NCI-H748 (cell line): ENCODE results near the gene CEP76.
"Not testable (repeated sequence)": the region's sequence is repeated elsewhere in the genome, so short reads cannot be mapped to it uniquely, and the experiment has no call there.

ENCODE experiments used
- DNase-seq: peaks from one replicate; lab custom pipeline; 2025; ENCODE audit not compliant: unreplicated experiment; lab: John Stamatoyannopoulos, UW

The CEP76 gene

DNA sequence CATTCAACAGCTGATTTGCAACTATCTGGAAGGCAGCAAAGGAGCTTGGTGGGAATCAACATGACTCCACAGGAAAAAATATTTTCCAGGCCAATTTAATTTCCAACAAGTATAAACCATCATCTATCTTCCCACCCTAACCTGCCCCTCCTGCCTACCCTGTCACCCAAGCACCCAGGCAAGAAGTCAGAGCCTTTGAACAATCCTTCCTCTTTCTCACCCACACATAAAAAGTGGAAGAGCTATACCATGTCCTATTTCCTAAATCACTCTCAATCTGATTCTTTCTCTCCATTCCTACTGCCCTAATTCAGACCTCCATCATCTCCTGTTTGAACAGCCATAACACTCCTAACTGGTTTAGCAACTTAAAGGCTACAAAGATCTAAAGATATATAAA lies 57.3 kb downstream of the CEP76 start:
- peak; percentile 30 for DNase-seq

DNA sequence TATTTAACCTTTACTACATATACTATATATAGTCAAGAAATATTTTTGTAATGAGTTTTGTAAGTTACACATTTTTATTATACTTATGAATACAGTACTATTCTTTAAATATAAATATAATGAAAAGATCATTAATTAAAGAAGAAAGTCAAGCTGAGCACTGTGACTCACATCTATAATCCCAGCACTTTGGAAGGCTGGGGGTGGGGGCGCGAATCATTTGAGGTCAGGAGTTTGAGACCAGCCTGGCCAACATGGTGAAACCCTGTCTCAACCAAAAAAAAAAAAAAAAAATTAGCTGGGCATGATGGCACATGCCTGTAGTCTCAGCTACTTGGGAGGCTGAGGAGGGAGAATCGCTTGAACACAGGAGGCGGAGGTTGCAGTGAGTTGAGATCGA lies 58.8 kb downstream of the CEP76 start:
- DNase-seq, result not testable (repeated sequence)

DNA sequence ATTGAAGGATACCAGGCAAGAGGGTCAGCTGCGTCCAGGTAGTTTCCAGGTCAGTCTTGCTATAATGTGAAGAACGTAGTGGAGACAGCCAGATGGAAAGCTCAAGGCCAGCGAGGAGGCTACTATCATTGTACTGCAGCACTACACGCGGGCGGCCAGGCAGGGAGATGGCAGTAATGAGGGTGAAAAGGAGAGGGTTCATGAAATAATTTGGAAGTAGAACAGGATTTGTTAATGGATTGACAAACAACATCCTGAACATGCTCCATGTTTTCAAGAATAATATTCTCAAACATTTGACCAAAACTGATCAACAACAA lies 61.7 kb downstream of the CEP76 start:
- DNase-seq, result no peak

DNA sequence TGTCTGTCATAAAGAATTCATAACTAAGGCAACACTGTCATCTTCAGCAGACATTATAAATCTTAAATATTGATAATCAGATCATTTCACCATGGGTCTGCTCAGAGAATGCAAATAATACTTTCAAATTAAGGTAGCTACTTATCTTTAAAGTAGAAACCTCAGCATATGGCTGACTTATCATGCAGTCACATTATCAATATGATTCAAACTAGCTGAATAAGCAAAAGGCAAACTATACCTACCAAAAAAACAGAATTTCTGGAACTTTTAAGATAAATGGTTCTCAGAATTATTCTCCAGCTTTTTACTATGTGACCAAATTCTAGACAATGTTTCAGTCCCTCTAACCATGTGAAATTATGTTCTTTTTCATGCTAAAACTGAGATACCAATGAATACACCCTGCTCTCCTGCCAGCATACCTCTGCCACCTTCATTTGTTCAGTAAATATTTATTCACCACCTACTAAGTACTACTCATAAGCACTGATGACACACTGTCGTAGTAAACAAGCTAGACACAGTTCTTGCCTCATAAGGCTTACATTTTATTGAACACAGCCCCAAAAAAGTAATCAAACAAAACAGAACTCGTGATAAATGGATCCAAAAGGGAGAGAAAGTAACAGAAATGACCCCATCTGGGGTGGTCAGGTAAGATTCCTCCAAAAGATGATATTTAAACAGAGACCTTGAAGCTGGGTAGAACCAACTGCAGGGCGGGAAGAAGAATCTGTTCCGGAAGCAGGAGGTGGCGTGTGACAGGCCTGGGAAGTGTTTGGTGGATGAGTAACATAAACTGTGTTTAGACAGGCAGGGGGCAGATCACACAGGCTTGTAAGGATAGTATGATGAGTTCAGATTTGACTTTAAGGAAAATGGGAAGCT lies 62.3 kb downstream of the CEP76 start:
- no peak for DNase-seq

GRCh38 chr18:12638644-12639124 lies 63.8 kb downstream of the CEP76 start:
- no peak for DNase-seq

DNA sequence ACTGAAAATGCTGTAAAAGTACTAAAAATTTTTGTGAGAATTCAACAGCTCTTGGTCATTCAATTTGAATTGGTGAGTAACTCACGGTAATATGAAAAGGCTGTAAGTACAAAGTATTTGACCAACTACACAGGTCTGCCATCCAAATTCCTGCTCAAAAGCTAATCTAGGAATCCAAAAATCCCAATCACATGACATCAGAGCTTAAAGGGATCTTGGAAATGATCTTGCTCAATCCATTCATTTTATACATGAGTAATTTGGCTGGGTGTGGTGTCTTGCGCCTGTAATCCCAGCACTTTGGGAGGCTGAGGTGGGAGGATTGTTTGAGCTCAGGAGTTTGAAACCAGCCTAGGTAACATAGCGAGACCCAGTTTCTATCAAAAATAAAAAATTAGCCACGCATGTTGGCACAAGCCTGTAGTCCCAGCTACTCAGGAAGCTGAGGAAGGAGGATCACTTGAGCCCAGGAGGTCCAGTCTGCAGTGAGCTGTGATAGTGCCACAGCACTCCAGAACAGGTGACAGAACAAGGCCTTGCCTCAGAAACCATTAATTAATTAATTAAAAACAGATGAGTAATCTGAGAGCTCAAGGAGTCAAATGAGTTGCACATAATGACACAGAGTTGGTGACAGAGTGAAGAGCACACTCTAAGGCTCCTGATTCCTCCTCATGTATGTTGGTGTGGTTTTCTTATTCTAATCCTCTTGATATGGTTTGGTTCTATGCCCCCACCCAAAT lies 64.5 kb downstream of the CEP76 start:
- DNase-seq, result no peak

GRCh38 chr18:12637393-12637792 lies 65.1 kb downstream of the CEP76 start:
- no peak for DNase-seq

DNA sequence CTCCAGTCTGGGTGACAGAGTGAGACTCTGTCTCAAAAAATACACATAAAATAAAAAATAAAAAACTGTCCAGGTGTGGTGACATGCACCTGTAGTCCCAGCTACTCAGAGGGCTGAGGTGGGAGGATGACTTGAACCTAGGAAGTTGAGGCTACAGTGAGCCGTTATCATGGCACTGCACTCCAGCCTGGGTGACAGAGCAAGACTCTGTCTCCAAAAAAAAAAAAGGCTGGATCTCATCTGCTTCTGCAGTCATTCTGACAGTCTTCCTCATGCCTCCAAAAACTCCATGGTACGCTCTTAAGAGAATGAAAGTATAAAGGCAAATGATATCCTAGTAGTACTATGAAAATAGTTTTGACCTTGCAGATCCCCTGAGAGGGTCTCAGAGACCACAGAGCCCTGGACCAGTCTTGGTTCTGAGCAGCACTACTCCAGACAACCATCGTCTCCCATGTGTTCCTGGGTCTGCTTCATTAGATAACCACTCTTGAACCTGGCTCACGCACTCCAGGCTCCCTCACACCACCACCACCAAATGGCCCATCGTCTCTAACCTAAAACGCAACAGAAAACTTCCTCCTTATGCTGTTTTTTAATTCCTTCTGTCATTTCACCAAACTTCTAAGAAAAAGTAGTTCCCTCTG lies 70.6 kb downstream of the CEP76 start:
- DNase-seq, result no peak

DNA sequence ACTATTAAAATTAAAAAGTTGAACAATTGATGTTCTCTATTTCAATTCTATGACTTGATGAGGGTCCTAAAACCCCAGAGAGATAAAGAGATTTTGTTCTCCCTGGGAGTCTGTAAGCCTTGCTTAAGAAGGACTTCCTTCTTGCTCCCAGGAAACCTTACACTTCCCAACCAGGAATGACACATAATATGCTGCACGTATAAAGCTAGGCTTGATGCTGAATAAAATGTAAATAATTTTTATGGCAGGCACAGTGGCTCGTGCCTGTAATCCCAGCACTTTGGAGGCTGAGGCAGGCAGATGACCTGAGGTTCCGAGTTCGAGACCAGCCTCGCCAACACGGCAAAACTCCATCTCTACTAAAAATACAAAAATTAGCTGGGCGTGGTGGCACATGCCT lies 72.4 kb downstream of the CEP76 start:
- no peak for DNase-seq

DNA sequence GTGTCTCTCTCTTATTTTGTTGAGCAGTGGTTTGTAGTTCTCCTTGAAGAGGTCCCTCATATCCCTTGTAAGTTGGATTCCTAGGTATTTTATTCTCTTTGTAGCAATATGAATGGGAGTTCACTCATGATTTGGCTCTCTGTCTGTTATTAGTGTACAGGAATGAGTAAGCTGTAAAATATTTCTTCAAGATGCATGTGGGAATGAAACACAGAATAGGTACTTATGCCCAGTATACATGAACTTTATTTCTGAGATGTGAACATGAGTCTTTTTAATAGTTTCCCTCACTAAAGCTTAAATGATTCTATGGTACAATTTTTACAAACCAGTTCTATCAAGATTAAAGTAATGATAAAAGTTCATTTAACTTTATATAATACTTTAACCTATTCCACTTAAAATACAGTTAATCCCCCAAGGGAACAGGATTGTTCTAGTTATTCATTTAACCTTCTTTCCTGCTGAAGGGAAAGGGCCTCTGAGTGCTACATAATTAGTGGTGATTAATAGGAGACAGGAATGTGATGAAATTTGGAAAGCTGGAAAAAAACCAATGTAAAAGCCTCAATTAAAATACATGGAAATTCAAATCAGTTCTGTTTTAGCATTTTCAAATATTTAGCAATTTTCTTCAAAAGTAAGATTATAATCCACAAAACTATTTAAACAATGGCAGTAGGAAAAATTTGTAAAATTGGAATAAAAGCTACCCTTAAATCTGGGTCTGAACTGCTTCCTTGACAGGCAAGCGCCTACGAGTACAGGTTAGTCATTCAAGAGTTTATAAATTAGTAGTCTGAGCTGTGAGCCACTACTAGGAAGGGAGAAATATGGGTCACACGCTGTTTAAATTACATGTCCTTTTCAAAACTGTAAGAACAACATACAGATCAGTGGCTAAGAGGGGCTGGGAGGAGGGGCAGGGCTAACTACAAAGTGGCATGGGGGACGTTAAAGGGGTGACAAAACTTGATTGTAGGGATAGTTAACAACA lies 73.5 kb downstream of the CEP76 start:
- no peak for DNase-seq

- not testable (repeated sequence) for DNase-seq
These were observed 75.3 kb downstream of the CEP76 start for GRCh38 chr18:12627199-12627598.

GRCh38 chr18:12625241-12625640 lies 77.3 kb downstream of the CEP76 start:
- DNase-seq, result no peak
